Measurements from ENCODE around the gene SEMA3E. TPM values are rescaled to one million over a fixed set of nuclear protein-coding genes. Genes with fewer than 3 reads are reported as not detected.

The SEMA3E gene
- total RNA-seq, 3 donors from 2014 or later (not counting 1 experiment from before 2014, with no cell fraction given), result not detected

DNA sequence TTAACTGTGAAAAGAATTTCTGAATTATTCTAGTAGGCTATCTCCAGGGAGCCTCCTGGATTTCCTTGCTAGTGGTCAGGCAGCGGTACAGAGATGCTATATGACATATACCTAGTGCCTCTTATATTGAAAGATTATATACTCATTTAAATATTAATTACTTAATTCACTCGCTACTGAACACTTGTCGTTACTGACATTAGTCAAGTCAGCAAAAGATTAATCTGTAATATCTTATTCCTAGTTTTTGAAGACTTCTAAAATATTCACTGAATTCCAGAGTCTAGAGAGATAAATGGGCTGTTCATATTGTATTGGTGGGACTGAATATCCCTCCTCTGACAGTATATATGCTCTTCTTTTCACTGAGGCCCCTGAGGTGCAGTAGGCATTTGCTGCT is 2.9 kb downstream of the SEMA3E start:
- Mint-ChIP-seq H3K36me3 (no peaks in the 10 kb centered on the region), H3K4me1 (no peaks in the 10 kb centered on the region), H3K27ac (no peak overlapping the region), H3K9me3 (peaks cover 3 to 6% of the 10 kb centered on the region in 2 donors), H3K27me3 (ENCODE audit: low read depth in 2 of 2) (no peaks in the 10 kb centered on the region), H3K4me3 (no peak overlapping the region)
- intact Hi-C loops (cut with micrococcal nuclease), result no loop called here
- Histone ChIP-seq H3K4me1 (ENCODE audit: control insufficient read depth, insufficient read depth, low read length) (no peaks in the 10 kb centered on the region), H3K9me3 (ENCODE audit: control insufficient read depth, insufficient read depth, low read length) (peaks cover 3% of the 10 kb centered on the region), H3K27me3 (ENCODE audit: control insufficient read depth, insufficient read depth, low read length) (peaks cover 3% of the 10 kb centered on the region), H3K36me3 (ENCODE audit: control insufficient read depth, insufficient read depth, low read length) (no peaks in the 10 kb centered on the region), H3K27ac (ENCODE audit: low read length) (no peak overlapping the region), H3K4me3 (ENCODE audit: low read length) (no peak overlapping the region)
- TF ChIP-seq, protein P1, sequence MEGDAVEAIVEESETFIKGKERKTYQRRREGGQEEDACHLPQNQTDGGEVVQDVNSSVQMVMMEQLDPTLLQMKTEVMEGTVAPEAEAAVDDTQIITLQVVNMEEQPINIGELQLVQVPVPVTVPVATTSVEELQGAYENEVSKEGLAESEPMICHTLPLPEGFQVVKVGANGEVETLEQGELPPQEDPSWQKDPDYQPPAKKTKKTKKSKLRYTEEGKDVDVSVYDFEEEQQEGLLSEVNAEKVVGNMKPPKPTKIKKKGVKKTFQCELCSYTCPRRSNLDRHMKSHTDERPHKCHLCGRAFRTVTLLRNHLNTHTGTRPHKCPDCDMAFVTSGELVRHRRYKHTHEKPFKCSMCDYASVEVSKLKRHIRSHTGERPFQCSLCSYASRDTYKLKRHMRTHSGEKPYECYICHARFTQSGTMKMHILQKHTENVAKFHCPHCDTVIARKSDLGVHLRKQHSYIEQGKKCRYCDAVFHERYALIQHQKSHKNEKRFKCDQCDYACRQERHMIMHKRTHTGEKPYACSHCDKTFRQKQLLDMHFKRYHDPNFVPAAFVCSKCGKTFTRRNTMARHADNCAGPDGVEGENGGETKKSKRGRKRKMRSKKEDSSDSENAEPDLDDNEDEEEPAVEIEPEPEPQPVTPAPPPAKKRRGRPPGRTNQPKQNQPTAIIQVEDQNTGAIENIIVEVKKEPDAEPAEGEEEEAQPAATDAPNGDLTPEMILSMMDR (IDR thresholded peaks at IDR 0.05), result no peak
- no peak for DNase-seq
- no CpG with 5 or more reads among the region's 3 CpGs for WGBS (ENCODE audit: insufficient coverage)
- ATAC-seq, result no peak

DNA sequence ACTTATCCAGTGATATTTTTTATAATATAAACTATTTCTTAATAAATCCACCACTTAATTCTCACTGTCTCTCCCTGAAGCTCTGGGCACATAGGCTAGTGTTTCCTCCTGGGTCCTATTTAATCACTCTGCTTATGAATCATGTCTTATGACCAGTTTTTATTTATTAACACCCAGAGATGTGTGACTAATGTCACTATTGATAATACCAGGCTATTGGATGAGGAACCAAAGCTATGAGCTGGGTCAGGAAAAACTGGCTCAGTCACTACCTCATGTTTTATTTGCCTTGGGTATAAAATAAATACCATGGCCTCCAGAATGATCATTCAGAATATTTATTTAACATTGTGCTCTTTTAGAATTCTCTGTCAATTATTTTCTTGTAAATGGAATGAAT is 5.2 kb downstream of the SEMA3E start:
- H3K27me3 ChIP-seq (ENCODE audit: control insufficient read depth, insufficient read depth, low read length), result peaks cover 3% of the 10 kb centered on the region
- peaks cover 3% of the 10 kb centered on the region for H3K9me3 ChIP-seq (ENCODE audit: control insufficient read depth, insufficient read depth, low read length)
- H3K4me1 ChIP-seq (ENCODE audit: control insufficient read depth, insufficient read depth, low read length), result no peaks in the 10 kb centered on the region
- TF ChIP-seq, protein P1 (IDR thresholded peaks at IDR 0.05), result no peak
- Mint-ChIP-seq H3K4me3 (no peak overlapping the region), H3K27ac (no peak overlapping the region), H3K9me3 (peaks cover 2 to 7% of the 10 kb centered on the region in 2 donors), H3K4me1 (no peaks in the 10 kb centered on the region), H3K27me3 (ENCODE audit: low read depth in 2 of 2) (no peaks in the 10 kb centered on the region), H3K36me3 (no peaks in the 10 kb centered on the region)
- intact Hi-C loops (cut with micrococcal nuclease), result no loop called here
- no peak overlapping the region for H3K27ac ChIP-seq (ENCODE audit: low read length)
- no peak for ATAC-seq
- no peak for DNase-seq
- no peak overlapping the region for H3K4me3 ChIP-seq (ENCODE audit: low read length)
- no peaks in the 10 kb centered on the region for H3K36me3 ChIP-seq (ENCODE audit: control insufficient read depth, insufficient read depth, low read length)

DNA sequence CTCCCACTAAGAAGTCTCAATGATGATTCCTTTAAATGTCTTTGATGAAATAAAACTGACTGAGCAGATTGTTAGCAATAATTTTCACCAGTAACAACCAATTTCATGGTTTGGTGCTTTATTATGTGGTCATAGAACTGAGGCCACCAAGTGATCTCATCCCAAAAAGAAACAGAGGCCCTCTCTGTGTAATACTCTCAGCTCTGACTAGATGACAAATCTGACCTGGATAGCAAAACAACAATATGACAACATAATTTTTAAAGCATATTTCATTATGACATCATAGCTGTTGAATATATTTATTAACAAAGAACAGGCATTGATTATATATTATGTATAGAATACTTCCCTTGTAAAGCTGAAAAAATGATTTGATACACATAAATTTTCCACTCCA is 5.9 kb downstream of the SEMA3E start:
- no peaks in the 10 kb centered on the region for H3K27me3 Mint-ChIP-seq (ENCODE audit: low read depth in 2 of 2)
- no peak overlapping the region for H3K27ac ChIP-seq (ENCODE audit: low read length)
- no peaks in the 10 kb centered on the region for H3K36me3 Mint-ChIP-seq
- H3K4me1 Mint-ChIP-seq, result no peaks in the 10 kb centered on the region
- no peak overlapping the region for H3K4me3 Mint-ChIP-seq
- DNase-seq (no peak), ATAC-seq (no peak)
- H3K9me3 Mint-ChIP-seq, result peaks cover 2 to 7% of the 10 kb centered on the region in 2 donors
- no peaks in the 10 kb centered on the region for H3K9me3 ChIP-seq (ENCODE audit: control insufficient read depth, insufficient read depth, low read length)
- no peak overlapping the region for H3K27ac Mint-ChIP-seq
- H3K36me3 ChIP-seq (ENCODE audit: control insufficient read depth, insufficient read depth, low read length), result no peaks in the 10 kb centered on the region
- TF ChIP-seq, protein P1 (IDR thresholded peaks at IDR 0.05), result no peak
- no peaks in the 10 kb centered on the region for H3K4me1 ChIP-seq (ENCODE audit: control insufficient read depth, insufficient read depth, low read length)
- H3K4me3 ChIP-seq (ENCODE audit: low read length), result no peak overlapping the region
- H3K27me3 ChIP-seq (ENCODE audit: control insufficient read depth, insufficient read depth, low read length), result no peaks in the 10 kb centered on the region
- intact Hi-C loops (cut with micrococcal nuclease), result no loop called here

DNA sequence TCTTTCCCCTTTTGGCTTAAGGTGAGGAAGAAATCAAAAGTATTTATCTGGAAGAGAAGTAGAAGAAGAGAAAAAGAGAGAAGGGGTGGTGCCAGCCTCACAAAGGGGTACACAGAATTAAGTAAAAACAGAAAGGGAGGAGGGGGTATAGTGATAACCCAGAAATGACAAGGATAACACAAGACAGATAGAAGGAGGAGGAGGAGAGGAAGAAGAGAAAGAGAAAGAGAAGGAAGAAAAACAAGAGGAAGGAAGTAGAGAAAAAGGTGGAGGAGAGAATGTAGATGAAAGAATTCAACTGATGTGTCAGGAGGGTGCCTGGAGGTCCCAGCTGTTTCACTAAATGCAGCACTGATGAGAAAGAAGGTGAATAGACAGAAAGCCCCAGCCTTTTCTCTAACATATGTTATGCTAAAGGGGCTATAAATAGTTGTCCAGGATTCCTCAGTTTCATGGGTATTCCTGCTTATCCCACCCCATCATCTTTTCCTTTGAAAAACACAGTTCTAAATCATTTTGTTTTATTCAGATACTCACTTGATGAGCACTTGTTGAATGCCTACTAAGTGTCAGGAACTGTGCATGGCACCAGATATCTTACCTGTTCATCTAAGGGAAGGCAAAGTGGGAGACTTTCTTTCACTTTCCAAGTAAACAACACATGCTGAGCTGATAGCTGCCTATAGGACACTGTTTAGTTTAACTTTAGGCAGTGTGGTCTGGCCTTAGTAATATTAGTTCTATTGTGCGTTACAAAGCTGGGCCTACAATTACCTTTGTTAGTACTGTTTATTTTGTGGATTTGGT is 8.0 kb downstream of the SEMA3E start:
- Histone ChIP-seq H3K36me3 (ENCODE audit: control insufficient read depth, insufficient read depth, low read length) (no peaks in the 10 kb centered on the region), H3K4me3 (ENCODE audit: low read length) (no peak overlapping the region), H3K9me3 (ENCODE audit: control insufficient read depth, insufficient read depth, low read length) (no peaks in the 10 kb centered on the region), H3K27me3 (ENCODE audit: control insufficient read depth, insufficient read depth, low read length) (no peaks in the 10 kb centered on the region), H3K4me1 (ENCODE audit: control insufficient read depth, insufficient read depth, low read length) (no peaks in the 10 kb centered on the region), H3K27ac (ENCODE audit: low read length) (no peak overlapping the region)
- peaks cover 3 to 7% of the 10 kb centered on the region in 2 donors for H3K9me3 Mint-ChIP-seq
- no peaks in the 10 kb centered on the region for H3K27me3 Mint-ChIP-seq (ENCODE audit: low read depth in 2 of 2)
- 100% methylated on average over 1 of the region's 1 CpG for WGBS (ENCODE audit: insufficient coverage)
- TF ChIP-seq, protein P1 (IDR thresholded peaks at IDR 0.05), result no peak
- H3K4me3 Mint-ChIP-seq, result no peak overlapping the region
- H3K4me1 Mint-ChIP-seq, result no peaks in the 10 kb centered on the region
- H3K27ac Mint-ChIP-seq, result no peak overlapping the region
- ATAC-seq (no peak), DNase-seq (no peak)
- intact Hi-C loops (cut with micrococcal nuclease), result no loop called here
- no peaks in the 10 kb centered on the region for H3K36me3 Mint-ChIP-seq

Data from natural killer cell (primary cell).